GM19463 (cell line): Measurements from ENCODE around the gene PDE1A.
"Not testable (repeated sequence)": the region's sequence is repeated elsewhere in the genome, so short reads cannot be mapped to it uniquely, and the experiment has no call there.

Experiments
- ATAC-seq: cut with Tn5 transposase; IDR thresholded peaks from one replicate; pipeline ENCODE4 v1.9.1; 2021; ENCODE audit warnings: mild to moderate bottlenecking, moderate library complexity; ENCODE audit not compliant: unreplicated experiment

Gene PDE1A

DNA sequence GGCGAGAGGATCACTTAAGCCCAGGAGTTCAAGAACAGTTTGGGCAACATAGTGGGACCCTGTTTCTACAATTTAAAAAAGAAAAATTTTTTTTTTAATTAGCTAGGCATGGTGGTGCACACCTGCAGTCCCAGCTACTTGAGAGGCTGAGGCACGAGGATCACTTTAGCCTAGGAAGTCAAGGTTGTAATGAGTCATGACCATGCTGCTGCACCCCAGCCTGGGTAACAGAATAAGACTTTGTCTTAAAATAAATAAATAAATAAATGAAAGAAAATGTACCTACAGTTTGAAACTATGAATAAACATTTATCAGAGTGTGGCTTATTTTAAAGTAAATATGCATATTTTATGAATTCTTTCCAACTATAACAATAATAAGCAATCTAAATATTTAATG, 16.7 kb downstream of the PDE1A start:
- no peak for ATAC-seq

- ATAC-seq: no peak
Measured at GRCh38 chr2:182406221-182406620, 20.6 kb downstream of the PDE1A start.

DNA sequence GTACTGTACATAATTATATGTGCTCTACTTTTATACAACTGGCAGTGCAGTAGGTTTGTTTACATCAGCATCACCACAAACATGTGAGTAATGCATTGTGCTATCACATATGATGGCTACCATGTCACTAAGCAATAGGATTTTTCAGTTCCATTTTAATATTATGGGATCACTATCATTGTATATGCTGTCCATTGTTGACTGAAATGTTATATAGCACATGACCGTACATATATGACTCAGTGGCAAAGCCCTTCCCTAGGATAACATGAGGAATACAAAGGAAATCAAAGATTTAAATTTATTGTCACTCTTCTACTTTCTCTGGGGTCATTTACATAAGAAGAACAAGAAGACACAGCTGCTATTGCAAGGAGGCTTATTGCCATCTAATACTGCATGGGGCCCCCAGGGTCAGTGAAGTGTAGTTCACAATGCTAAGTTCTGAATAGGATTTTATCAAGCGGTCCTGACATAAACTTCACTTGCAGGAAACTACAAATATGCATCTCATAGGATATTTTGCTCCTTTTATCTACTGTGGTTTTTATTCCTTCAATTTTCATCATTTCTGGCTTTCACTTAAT, 21.8 kb downstream of the PDE1A start:
- ATAC-seq: no peak

DNA sequence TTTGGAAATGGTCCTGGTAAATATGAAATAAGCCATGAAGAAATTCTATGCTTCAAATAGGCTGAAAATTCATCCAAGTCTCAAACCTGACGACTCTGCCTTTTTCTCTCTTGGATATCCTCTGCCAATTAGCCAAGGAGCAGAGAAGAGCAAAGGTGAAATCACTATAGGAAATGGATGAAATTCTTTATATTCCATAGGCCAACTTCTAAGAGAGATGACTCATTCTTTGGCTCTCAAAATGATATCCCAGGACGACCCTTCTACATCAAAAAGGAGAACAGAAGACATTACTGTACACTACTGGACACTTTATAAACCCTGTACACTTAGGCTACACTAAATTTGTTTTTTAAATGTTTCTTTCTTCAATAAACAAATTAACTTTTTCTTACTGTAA, 22.7 kb downstream of the PDE1A start:
- ATAC-seq: no peak

- no peak for ATAC-seq
Measured at GRCh38 chr2:182393270-182393760, 33.5 kb downstream of the PDE1A start.

DNA sequence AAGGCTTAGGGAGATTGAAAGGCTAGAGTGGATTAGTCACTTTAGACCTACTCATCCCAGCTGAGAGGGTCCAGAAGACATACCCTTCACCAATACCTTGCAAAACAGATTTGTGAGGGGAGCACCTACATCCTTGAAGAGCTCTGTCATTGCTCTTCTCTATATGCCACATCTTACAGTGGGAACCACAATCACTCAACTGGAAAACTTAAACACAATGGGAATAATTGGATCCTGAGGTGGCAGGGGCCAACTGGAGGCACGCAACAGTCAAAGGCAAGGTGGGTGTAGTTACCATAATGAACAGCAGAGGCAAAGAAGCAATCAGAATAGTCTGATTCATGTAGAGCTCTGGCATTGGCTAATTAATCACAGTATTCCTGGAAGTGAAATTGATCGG, 35.4 kb downstream of the PDE1A start:
- no peak for ATAC-seq

GRCh38 chr2:182386267-182386880, 40.5 kb downstream of the PDE1A start:
- not testable (repeated sequence) for ATAC-seq

DNA sequence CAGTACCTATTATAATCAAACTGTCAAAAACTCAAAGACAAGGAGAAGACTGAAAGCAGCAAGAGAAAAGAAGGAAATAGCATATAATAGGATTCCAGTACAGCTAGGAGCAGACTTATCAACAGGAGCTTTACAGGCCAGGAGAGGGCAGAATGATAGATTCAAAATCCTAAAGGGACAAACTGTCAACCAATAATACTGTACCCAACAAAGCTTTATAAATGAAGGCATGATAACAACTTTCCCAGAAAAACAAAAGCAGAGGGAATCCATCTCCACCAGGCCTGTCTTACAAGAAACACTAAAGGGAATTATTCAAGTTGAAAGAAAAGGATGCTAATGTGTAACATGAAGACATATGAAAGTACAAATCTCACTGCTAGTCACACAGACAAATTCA, 42.0 kb downstream of the PDE1A start:
- ATAC-seq: no peak

GRCh38 chr2:182381225-182381624, 45.6 kb downstream of the PDE1A start:
- no peak for ATAC-seq

GRCh38 chr2:182379241-182379640, 47.6 kb downstream of the PDE1A start:
- ATAC-seq: no peak

DNA sequence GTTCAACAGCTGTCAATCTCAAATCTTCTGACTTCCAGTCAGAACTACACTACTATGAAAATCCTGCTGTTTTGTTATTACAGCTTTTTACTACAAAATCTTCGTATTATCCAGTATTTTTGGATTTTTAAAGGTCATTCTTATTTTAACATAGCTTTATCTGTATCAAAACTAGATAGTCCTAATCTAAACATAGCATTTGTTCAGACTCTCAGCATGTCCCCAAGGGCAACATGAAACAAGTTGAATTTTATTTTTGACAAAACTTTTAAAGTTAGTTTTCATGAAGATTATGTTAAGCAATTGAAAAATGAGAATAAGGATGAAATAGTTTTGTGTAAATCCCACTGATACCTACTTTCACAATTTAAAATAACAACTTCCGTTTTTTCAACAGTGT, 48.1 kb downstream of the PDE1A start:
- no peak for ATAC-seq

DNA sequence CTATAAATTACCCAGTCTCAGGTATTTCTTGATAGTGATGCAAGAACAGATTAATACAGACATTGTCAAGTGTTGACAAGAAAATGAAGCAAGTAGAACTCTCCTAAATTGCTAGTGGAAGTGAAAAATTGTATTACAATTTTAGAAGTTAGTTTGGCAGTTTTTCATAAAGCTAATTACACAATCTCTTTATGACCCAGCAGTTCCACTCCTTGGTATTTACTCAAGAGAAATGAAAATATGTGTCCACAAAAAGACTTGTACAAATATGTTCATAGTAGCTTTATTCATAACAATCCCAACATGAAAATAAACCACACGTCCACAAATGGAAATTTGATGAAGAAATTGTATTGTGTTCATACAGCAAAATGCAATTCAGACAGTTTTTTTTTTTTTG, 49.4 kb downstream of the PDE1A start:
- ATAC-seq: no peak

GRCh38 chr2:182375862-182376261, 51.0 kb downstream of the PDE1A start:
- no peak for ATAC-seq

- no peak for ATAC-seq
Measured at GRCh38 chr2:182372661-182373060, 54.2 kb downstream of the PDE1A start.

GRCh38 chr2:182368996-182369395, 57.8 kb downstream of the PDE1A start:
- no peak for ATAC-seq

GRCh38 chr2:182368446-182368845, 58.4 kb downstream of the PDE1A start:
- ATAC-seq: no peak

GRCh38 chr2:182367401-182367800, 59.4 kb downstream of the PDE1A start:
- ATAC-seq: no peak

DNA sequence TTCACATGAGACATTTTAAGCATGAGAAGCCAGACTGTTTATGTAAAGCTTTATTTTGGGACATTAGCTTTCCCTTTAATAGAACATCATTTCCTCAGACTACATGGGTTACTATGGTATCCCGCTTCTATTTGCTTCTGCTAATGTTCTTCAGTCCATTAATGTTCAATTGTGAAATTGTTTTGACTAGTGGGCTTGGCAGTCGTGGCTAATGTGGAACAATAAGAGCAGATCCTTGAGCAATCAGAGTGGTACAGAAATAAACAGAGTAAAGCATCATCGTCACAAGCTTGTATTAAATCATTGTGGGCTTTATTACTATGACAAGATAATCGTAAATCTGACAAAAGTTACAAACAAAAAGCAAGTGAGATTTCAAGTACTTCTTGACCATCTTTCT, 60.2 kb downstream of the PDE1A start:
- no peak for ATAC-seq

DNA sequence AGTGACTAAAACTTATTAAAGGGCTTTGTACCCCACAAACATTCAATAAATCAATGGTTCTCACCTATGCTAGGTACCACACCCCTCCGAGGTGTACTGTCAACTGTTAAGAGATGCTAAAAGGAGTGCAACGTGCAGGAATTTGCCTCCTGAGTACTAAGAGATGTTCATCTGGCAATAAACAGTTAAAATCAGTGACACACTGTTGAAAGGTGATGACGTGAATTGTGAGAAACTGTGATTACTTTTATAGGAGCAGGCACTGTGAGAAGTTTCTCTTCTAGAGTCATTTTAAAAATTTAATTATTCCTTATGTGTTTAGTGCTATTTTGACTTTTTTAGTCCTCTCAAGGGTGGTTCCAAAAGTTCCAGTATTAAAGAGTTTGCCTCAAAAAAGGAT, 61.0 kb downstream of the PDE1A start:
- ATAC-seq: no peak

- ATAC-seq: no peak
Measured at GRCh38 chr2:182361477-182361876, 65.4 kb downstream of the PDE1A start.

- no peak for ATAC-seq
Measured at GRCh38 chr2:182360663-182361260, 66.1 kb downstream of the PDE1A start.

DNA sequence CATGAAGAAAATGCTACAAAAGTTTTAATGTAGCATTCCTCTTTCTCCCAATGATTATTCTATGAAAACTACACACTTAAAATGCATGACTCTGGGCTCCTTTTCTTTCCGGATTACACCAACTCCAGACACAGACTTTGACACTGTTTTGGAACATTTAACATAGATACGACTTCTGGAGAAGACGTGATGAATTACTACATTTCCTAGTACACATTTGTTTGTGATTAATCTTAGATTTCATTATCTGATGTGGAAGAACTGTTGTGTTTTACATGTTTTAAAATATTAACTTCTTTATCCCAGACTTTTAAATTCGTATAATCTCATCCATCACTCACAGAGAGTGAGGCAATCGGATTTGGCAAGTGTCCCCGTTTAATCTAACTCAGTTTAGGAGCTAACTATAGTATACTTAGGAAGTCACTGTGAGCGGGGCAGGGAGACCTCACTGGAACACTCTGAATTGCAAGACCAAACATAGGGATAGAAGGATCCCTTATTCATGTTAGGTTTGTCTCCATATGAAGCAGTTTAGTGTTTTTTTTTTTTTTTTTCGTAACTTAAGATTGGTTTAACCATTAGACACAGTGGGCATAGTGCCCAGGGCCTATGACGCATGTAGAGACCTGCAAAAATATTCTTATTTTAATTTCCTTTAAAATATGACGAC, 66.7 kb downstream of the PDE1A start:
- no peak for ATAC-seq
